CD4-positive, alpha-beta T cell treated with Interleukin-2 at 100 ng/mL for 4 hours (primary cell): ENCODE measurements around the gene MYO3A.

Experiments
- DNase-seq: peaks from one replicate; pipeline ENCODE4 v3.0.0-alpha.2; 2020; ENCODE audit warnings: low spot score

Gene MYO3A

GRCh38 chr10:26214004-26214403, 280.0 kb downstream of the MYO3A start:
- no peak for DNase-seq

GRCh38 chr10:26214551-26215395, 280.7 kb downstream of the MYO3A start:
- no peak for DNase-seq

- DNase-seq: no peak
These were observed 281.4 kb downstream of the MYO3A start for GRCh38 chr10:26215396-26215934.

- no peak for DNase-seq
These were observed 282.0 kb downstream of the MYO3A start for GRCh38 chr10:26215935-26216584.

- no peak for DNase-seq
These were observed 282.8 kb downstream of the MYO3A start, which contains the start of gene GAD2 for GRCh38 chr10:26216585-26217395. Gene GAD2, plus strand, starts transcription at chr10:26216774. Its CDS starts 36 bp downstream, at chr10:26216810.

- no peak for DNase-seq
These were observed 283.5 kb downstream of the MYO3A start for GRCh38 chr10:26217396-26218086.

GRCh38 chr10:26219676-26220075, 285.6 kb downstream of the MYO3A start:
- no peak for DNase-seq

GRCh38 chr10:26220901-26221300, 286.9 kb downstream of the MYO3A start:
- no peak for DNase-seq

GRCh38 chr10:26221541-26221940, 287.5 kb downstream of the MYO3A start:
- no peak for DNase-seq

GRCh38 chr10:26222563-26222962, 288.5 kb downstream of the MYO3A start:
- no peak for DNase-seq

- no peak for DNase-seq
These were observed 291.3 kb downstream of the MYO3A start for GRCh38 chr10:26225322-26225721.

- no peak for DNase-seq
These were observed 293.8 kb downstream of the MYO3A start for GRCh38 chr10:26227786-26228185.

GRCh38 chr10:26232174-26232573, 298.1 kb downstream of the MYO3A start:
- DNase-seq: no peak

GRCh38 chr10:26235761-26236160, 301.7 kb downstream of the MYO3A start:
- DNase-seq: no peak

GRCh38 chr10:26238378-26238777, 304.3 kb downstream of the MYO3A start:
- no peak for DNase-seq

- no peak for DNase-seq
These were observed 308.8 kb downstream of the MYO3A start for GRCh38 chr10:26242706-26243350.

- no peak for DNase-seq
These were observed 309.3 kb downstream of the MYO3A start for GRCh38 chr10:26243351-26243720.

- no peak for DNase-seq
These were observed 315.7 kb downstream of the MYO3A start for GRCh38 chr10:26249681-26250080.

- no peak for DNase-seq
These were observed 317.9 kb downstream of the MYO3A start for GRCh38 chr10:26251925-26252324.

GRCh38 chr10:26254616-26255015, 320.6 kb downstream of the MYO3A start:
- DNase-seq: no peak

GRCh38 chr10:26259341-26259740, 325.3 kb downstream of the MYO3A start:
- DNase-seq: no peak
